GF-D8 (cell line): ENCODE data around the gene LRRC75B.
"Not testable (repeated sequence)": the region's sequence is repeated elsewhere in the genome, so short reads cannot be mapped to it uniquely, and the experiment has no call there.

Experiments
- DNase-seq: peaks from one replicate; lab custom pipeline; 2025; lab: John Stamatoyannopoulos, UW

The LRRC75B gene

GRCh38 chr22:24592851-24593558 lies at the start of gene LRRC75B:
Gene LRRC75B (minus strand): TSS chr22:24593073. CDS start chr22:24593039, 34 bp downstream.
- DNase-seq, result peak; percentile 35

GRCh38 chr22:24642307-24642706 lies 49.4 kb upstream of the LRRC75B start:
- not testable (repeated sequence) for DNase-seq

- not testable (repeated sequence) for DNase-seq
Measured at GRCh38 chr22:24636513-24636912, 43.6 kb upstream of the LRRC75B start.

- DNase-seq, result peak; percentile 22
Measured at GRCh38 chr22:24634776-24635389, 42.0 kb upstream of the LRRC75B start.

GRCh38 chr22:24633231-24634023 lies 40.6 kb upstream of the LRRC75B start:
- DNase-seq, result not testable (repeated sequence)

GRCh38 chr22:24632642-24633041 lies 39.8 kb upstream of the LRRC75B start:
- peak; percentile 28 for DNase-seq

GRCh38 chr22:24631430-24632122 lies 38.7 kb upstream of the LRRC75B start:
- not testable (repeated sequence) for DNase-seq

- DNase-seq, result peak; percentile 41
Measured at GRCh38 chr22:24630812-24631427, 38.0 kb upstream of the LRRC75B start.

- not testable (repeated sequence) for DNase-seq
Measured at GRCh38 chr22:24629069-24629468, 36.2 kb upstream of the LRRC75B start.

GRCh38 chr22:24627911-24628310 lies 35.0 kb upstream of the LRRC75B start:
- DNase-seq, result not testable (repeated sequence)

- DNase-seq, result peak; percentile 48
Measured at GRCh38 chr22:24622596-24622995, 29.7 kb upstream of the LRRC75B start.

GRCh38 chr22:24621244-24621643 lies 28.4 kb upstream of the LRRC75B start:
- not testable (repeated sequence) for DNase-seq

GRCh38 chr22:24614794-24615193 lies 21.9 kb upstream of the LRRC75B start:
- not testable (repeated sequence) for DNase-seq

- DNase-seq, result not testable (repeated sequence)
Measured at GRCh38 chr22:24609888-24610287, 17.0 kb upstream of the LRRC75B start.

GRCh38 chr22:24608327-24608726 lies 15.5 kb upstream of the LRRC75B start:
- DNase-seq, result not testable (repeated sequence)

GRCh38 chr22:24607429-24607983 lies 14.6 kb upstream of the LRRC75B start:
- peak; percentile 72 for DNase-seq

- not testable (repeated sequence) for DNase-seq
Measured at GRCh38 chr22:24606340-24606739, 13.5 kb upstream of the LRRC75B start.

GRCh38 chr22:24603770-24604629 lies 11.1 kb upstream of the LRRC75B start:
- DNase-seq, result peak; percentile 78

GRCh38 chr22:24602847-24603769 lies 10.2 kb upstream of the LRRC75B start, which contains the start of gene GGT1:
Gene GGT1 (plus strand): TSS chr22:24603193. CDS start chr22:24611082, 7,889 bp downstream.
- peak; percentile 22 for DNase-seq
